ENCODE data around the gene ADARB2. TPM values are rescaled to one million over a fixed set of nuclear protein-coding genes. Genes with fewer than 3 reads are reported as not detected.

The ADARB2 gene
- total and polyA plus RNA-seq, 10 of the 15 experiments (the other 5 are each of a cell fraction or from before 2014, with no cell fraction given), result 0.02 to 4.1 (median 0.76) TPM

DNA sequence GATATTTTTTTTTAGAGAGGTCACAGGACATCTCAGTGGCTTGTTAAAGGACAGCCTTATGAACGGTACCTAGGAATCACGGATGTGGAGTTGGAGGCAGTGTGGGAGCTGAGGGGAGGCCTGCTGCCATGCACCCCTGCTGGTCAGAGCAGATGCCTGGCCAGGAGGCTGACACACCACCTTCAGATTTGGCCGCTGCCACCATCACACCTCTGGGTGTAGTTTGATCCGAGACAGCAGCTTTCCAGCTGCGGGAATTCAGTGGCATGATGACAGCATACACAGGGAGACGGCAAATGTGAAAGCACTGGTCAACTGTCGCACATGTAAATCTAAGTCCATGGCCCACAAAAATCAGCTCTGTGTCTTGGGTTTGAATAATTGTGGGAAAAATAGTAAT, 285.4 kb downstream of the ADARB2 start:
- in situ Hi-C loops (cut with MboI), result no loop called here
- 67% methylated on average over 7 of the region's 7 CpGs for WGBS (ENCODE audit: insufficient coverage, insufficient replicate concordance, low lambda C conversion rate, missing lambda C conversion rate)
- CTCF ChIA-PET, result interaction anchor here (0.6 to 2.0 kb wide), 2 partner anchors 25 to 30 kb away, joined by 3 to 7 read pairs; no protein-coding TSS in a partner anchor
- TF ChIP-seq CHD1 (IDR thresholded peaks at IDR 0.05; ENCODE audit: low read depth, low read length) (no peak), EZH2 (IDR thresholded peaks at IDR 0.05; ENCODE audit: borderline replicate concordance, control insufficient read depth, low read depth, low read length) (no peak), IRF4 (IDR thresholded peaks at IDR 0.05; ENCODE audit: low read depth, low read length) (no peak), ZNF24 (IDR thresholded peaks at IDR 0.05) (no peak), SMARCA5 (IDR thresholded peaks at IDR 0.05) (no peak), SP1 (IDR thresholded peaks at IDR 0.05; ENCODE audit: low read depth, low read length) (no peak), NBN (IDR thresholded peaks at IDR 0.05) (no peak), POLR2AphosphoS5 (IDR thresholded peaks at IDR 0.05; ENCODE audit: low read length) (no peak), JUND (IDR thresholded peaks at IDR 0.05; ENCODE audit: low read depth, low read length) (no peak)
- TF ChIP-seq, protein P1, sequence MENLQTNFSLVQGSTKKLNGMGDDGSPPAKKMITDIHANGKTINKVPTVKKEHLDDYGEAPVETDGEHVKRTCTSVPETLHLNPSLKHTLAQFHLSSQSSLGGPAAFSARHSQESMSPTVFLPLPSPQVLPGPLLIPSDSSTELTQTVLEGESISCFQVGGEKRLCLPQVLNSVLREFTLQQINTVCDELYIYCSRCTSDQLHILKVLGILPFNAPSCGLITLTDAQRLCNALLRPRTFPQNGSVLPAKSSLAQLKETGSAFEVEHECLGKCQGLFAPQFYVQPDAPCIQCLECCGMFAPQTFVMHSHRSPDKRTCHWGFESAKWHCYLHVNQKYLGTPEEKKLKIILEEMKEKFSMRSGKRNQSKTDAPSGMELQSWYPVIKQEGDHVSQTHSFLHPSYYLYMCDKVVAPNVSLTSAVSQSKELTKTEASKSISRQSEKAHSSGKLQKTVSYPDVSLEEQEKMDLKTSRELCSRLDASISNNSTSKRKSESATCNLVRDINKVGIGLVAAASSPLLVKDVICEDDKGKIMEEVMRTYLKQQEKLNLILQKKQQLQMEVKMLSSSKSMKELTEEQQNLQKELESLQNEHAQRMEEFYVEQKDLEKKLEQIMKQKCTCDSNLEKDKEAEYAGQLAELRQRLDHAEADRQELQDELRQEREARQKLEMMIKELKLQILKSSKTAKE (IDR thresholded peaks at IDR 0.05; ENCODE audit: low read depth, poor library complexity, severe bottlenecking), result no peak
- TF ChIP-seq, protein P2, sequence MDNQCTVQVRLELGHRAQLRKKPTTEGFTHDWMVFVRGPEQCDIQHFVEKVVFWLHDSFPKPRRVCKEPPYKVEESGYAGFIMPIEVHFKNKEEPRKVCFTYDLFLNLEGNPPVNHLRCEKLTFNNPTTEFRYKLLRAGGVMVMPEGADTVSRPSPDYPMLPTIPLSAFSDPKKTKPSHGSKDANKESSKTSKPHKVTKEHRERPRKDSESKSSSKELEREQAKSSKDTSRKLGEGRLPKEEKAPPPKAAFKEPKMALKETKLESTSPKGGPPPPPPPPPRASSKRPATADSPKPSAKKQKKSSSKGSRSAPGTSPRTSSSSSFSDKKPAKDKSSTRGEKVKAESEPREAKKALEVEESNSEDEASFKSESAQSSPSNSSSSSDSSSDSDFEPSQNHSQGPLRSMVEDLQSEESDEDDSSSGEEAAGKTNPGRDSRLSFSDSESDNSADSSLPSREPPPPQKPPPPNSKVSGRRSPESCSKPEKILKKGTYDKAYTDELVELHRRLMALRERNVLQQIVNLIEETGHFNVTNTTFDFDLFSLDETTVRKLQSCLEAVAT (IDR thresholded peaks at IDR 0.05), result no peak
- TF ChIP-seq, protein P3, sequence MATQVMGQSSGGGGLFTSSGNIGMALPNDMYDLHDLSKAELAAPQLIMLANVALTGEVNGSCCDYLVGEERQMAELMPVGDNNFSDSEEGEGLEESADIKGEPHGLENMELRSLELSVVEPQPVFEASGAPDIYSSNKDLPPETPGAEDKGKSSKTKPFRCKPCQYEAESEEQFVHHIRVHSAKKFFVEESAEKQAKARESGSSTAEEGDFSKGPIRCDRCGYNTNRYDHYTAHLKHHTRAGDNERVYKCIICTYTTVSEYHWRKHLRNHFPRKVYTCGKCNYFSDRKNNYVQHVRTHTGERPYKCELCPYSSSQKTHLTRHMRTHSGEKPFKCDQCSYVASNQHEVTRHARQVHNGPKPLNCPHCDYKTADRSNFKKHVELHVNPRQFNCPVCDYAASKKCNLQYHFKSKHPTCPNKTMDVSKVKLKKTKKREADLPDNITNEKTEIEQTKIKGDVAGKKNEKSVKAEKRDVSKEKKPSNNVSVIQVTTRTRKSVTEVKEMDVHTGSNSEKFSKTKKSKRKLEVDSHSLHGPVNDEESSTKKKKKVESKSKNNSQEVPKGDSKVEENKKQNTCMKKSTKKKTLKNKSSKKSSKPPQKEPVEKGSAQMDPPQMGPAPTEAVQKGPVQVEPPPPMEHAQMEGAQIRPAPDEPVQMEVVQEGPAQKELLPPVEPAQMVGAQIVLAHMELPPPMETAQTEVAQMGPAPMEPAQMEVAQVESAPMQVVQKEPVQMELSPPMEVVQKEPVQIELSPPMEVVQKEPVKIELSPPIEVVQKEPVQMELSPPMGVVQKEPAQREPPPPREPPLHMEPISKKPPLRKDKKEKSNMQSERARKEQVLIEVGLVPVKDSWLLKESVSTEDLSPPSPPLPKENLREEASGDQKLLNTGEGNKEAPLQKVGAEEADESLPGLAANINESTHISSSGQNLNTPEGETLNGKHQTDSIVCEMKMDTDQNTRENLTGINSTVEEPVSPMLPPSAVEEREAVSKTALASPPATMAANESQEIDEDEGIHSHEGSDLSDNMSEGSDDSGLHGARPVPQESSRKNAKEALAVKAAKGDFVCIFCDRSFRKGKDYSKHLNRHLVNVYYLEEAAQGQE (IDR thresholded peaks at IDR 0.05; ENCODE audit: low read depth, low read length), result no peak
- TF ChIP-seq, protein P4, sequence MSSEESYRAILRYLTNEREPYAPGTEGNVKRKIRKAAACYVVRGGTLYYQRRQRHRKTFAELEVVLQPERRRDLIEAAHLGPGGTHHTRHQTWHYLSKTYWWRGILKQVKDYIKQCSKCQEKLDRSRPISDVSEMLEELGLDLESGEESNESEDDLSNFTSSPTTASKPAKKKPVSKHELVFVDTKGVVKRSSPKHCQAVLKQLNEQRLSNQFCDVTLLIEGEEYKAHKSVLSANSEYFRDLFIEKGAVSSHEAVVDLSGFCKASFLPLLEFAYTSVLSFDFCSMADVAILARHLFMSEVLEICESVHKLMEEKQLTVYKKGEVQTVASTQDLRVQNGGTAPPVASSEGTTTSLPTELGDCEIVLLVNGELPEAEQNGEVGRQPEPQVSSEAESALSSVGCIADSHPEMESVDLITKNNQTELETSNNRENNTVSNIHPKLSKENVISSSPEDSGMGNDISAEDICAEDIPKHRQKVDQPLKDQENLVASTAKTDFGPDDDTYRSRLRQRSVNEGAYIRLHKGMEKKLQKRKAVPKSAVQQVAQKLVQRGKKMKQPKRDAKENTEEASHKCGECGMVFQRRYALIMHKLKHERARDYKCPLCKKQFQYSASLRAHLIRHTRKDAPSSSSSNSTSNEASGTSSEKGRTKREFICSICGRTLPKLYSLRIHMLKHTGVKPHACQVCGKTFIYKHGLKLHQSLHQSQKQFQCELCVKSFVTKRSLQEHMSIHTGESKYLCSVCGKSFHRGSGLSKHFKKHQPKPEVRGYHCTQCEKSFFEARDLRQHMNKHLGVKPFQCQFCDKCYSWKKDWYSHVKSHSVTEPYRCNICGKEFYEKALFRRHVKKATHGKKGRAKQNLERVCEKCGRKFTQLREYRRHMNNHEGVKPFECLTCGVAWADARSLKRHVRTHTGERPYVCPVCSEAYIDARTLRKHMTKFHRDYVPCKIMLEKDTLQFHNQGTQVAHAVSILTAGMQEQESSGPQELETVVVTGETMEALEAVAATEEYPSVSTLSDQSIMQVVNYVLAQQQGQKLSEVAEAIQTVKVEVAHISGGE (CRISPR knock-in tag; IDR thresholded peaks at IDR 0.05), result no peak

More for the DNA sequence above, 285.4 kb downstream of the ADARB2 start:
- H2AFZ ChIP-seq (ENCODE audit: control insufficient read depth, low read depth, low read length), result no peak overlapping the region
- POLR2A ChIA-PET, result interaction anchor here (1.2 kb wide), 1 partner anchor 22 kb away, joined by 5 read pairs; no protein-coding TSS in a partner anchor
- FAIRE-seq (no peak), DNase-seq (ENCODE audit: low read depth, low spot score) (no peak), ATAC-seq (no peak)
- H3K27ac ChIP-seq (ENCODE audit: control insufficient read depth, insufficient read depth), result no peak overlapping the region
- H3K4me3 ChIP-seq, result no peak overlapping the region
- H3K79me2 ChIP-seq (ENCODE audit: control insufficient read depth, insufficient read depth, low read length), result no peaks in the 10 kb centered on the region
- BruUV-seq (replicated peaks), result no TSS peak
- H3K27me3 ChIP-seq (replicated peaks in 1 of 2; ENCODE audit: control insufficient read depth in 2 of 2, insufficient read depth in 2 of 2, low read length in 1 of 2), result no peaks in the 10 kb centered on the region
- SMC1A ChIA-PET (ENCODE audit: uncharacterized antibody, unreplicated experiment), result interaction anchor here (4.6 to 5.0 kb wide), 2 partner anchors 11 to 26 kb away, joined by 22 to 35 read pairs; no protein-coding TSS in a partner anchor
- no peak overlapping the region for H3K9ac ChIP-seq (ENCODE audit: control insufficient read depth, insufficient read depth, low read length)
- H3K4me2 ChIP-seq (ENCODE audit: control insufficient read depth, insufficient read depth), result no peak overlapping the region
- RAD21 ChIA-PET (ENCODE audit: unreplicated experiment), result interaction anchor here (0.9 to 1.3 kb wide), 2 partner anchors 11 to 14 kb away, joined by 3 to 4 read pairs; no protein-coding TSS in a partner anchor
- H3K4me1 ChIP-seq (ENCODE audit: control insufficient read depth, insufficient read depth, low read length), result no peaks in the 10 kb centered on the region
- no peaks in the 10 kb centered on the region for H4K20me1 ChIP-seq (ENCODE audit: control insufficient read depth, insufficient read depth)
- H3K9me3 ChIP-seq (replicated peaks; ENCODE audit: control insufficient read depth, insufficient read depth, low read length), result no peaks in the 10 kb centered on the region; the same call in 2 of the 3 replicates
- H3K36me3 ChIP-seq (ENCODE audit: control insufficient read depth in 2 of 2, insufficient read depth in 2 of 2, low read length in 1 of 2), result no peaks in the 10 kb centered on the region
- intact Hi-C loops (cut with micrococcal nuclease; ENCODE audit: unreplicated experiment), result no loop called here

Data from GM12878 (cell line).